Measurements from ENCODE around the gene COL6A6.
"Not testable (repeated sequence)": the region's sequence is repeated elsewhere in the genome, so short reads cannot be mapped to it uniquely, and the experiment has no call there.

Gene COL6A6

DNA sequence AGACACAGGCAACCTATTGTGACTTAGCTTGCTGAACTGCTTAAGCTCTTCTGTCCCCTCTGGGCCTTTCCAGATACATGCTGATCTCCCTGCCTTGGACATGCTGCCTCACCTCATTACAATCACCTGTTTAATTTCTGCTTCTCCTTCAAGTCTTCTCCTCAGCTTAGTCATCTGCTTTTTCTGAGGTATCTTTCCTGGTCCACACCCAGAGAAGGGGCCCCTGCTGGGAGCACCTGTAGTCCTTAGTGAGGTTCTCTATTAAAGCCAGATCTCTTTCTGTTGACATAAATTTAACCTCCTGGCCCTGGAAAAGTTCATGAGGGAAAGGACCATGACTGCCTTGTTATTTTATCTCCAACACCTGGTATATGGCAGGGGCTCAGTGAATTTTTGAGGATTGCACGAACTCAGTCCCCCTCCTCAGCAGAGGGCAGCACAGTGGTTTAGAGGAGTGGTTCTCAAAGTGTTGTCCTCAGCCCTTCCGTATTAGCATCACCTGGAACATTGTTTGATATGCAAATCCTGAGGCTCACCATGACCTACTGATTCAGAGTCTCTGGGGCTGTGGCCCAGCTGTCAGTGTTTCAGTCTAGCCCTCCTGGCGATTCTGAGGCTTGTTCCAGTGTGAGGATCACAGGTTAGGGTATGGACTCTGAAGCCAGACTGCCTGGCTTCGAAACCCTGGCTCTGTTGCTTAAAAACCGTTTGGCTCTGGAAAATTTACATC lies 12.7 kb downstream of the COL6A6 start:
- DNase-seq (ENCODE audit: low read depth in 2 of 2): no peak

DNA sequence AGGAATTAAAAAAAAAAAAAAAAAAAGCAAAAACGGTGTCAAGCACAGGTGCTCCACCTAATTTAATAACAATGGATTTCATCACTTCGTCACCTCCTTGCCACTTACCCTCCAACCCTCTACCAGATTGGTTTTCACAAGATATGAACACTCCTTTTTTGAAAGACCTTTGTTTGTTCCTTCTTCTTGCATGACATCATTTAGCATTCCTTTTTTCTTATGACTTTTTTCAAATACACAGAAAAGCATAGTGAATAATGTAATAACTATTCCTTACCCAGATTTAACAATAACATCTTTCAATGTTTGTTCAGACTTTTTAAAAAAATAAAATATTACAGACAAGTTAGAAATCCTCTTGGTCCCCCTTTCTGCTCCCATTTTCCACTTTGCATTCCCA lies 16.3 kb downstream of the COL6A6 start:
- DNase-seq (ENCODE audit: low read depth in 2 of 2): no peak

DNA sequence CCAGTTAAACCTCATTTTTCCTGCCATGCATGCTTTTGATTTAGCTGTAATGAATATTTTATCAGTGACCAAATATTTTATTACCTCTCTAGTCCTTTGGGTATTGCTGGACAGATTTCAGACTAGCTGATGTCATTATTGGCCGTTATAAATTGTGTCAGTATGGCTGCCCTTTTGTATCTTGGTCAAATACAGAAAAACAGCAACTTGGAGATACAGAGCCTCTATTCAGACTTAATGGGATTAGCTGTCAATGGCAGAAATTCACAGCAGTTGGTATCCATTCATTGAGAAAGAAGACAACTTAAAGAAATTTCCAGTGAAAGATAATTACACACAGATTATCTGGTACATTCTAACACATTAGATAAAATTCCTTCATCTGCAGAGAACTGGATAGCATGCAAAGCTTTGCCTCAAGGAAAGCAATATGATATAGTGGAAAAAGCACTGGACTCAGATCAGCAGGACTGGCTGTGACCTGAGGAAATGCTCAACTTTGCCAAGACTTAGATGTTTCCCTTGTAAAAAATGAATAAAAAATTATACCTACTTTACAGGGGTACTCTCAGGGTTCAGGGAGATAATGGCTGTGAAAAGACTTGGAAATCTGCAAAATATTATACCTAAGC lies 20.8 kb downstream of the COL6A6 start:
- no peak for DNase-seq (ENCODE audit: low read depth in 2 of 2)

DNA sequence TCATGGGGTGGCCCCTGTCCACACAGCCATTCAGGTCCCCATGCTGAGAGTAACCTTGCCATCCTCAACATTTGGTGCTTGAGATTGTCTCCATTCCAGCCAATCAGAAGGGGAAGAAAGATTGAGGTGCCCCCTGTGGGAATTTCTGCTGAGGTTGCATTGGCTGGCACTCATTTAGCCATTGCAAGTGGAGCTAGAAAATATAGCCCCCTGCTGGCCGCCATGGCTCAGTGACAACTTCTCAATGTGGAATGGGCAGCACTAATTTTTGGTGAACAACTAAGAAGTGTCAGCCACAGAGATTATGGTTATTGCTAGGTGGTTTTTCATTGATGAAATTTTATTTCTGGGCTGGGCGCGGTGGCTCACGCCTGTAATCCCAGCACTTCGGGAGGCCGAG lies 22.0 kb downstream of the COL6A6 start:
- no peak for DNase-seq (ENCODE audit: low read depth in 2 of 2)

DNA sequence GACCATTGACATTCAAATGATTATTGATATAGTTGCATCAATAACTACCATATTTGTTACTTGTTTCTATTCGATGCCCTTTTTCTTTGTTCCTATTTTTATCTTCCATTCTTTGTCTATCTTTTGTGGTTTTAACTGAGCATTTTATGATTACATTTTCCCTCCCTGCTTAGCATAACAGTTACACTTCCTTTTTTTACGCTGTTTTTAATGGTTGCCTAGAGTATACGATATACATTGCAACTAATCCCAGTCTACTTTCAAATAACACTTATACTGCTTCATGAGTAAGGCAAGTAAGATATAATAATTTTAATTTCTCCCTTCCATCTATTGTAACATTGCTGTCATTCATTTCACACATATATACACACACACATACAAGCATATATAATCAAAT lies 26.3 kb downstream of the COL6A6 start:
- DNase-seq (ENCODE audit: low read depth in 2 of 2): no peak

DNA sequence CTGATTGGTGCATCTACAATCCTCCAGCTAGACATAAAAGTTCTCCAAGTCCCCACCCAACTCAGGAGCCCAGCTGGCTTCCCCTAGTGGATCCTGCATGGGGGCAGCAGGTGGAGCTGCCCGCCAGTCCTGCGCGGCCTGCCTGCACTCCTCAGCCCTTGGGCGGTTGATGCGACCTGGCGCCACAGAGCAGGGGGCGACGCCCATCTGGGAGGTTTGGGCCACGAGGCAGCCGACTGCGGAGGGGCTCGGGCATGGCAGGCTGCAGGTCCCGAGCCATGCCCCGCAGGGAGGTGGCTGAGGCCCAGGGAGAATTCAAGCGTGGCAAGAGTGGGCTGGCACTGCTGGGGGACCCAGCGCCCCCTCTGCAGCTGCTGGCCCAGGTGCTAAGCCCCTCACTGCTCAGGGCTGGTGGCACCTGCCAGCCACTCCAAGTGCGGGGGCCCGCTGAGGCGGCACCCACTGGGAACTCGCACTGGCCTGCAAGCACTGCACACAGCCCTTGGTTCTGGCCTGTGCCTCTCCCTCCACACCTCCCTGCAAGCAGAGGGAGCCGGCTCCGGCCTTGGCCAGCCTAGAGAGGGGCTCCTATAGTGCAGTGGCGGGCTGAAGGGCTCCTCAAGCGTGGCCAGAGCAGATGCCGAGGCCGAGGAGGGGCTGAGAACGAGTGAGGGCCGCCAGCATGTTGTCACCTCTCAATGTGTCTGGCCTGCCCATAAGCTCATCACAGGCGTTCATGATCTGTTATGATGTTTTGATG lies 30.1 kb downstream of the COL6A6 start:
- no peak for DNase-seq (ENCODE audit: low read depth in 2 of 2)

DNA sequence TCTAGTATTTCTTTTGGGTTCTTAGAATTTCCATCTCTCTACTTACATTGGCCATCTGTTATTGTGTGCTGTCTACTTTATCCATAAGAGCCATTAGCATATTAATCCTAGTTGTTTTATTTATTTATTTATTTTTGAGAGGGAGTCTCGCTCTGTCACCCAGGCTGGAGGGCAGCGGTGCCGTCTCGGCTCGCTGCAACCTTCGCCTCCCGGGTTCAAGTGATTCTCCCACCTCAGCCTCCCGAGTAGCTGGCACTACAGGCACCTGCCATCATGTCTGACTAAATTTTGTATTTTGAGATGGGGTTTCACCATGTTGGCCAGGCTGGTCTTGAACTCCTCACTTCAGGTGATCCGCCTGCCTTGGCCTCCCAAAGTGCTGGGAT lies 30.7 kb downstream of the COL6A6 start:
- not testable (repeated sequence) for DNase-seq (ENCODE audit: low read depth in 2 of 2)

DNA sequence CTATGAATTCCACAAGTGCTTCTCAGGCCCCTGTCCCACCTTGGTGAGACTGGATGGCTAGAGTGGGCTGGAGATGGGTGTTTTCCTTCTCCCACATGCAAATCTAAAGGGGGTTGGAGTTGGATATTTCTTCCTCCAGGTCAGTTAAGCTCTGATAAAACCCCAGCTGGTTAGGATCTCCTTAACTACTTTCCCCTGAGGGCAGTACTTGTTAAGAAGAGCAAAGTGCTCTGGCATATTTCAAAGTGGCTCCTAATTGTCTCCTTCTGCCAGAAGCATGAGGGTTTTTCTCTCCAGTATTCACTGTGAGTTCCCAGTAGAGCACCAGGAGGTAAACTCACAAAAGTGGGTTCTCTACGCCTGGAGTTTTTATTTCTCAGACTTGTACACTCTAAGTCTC lies 31.4 kb downstream of the COL6A6 start:
- no peak for DNase-seq (ENCODE audit: low read depth in 2 of 2)

DNA sequence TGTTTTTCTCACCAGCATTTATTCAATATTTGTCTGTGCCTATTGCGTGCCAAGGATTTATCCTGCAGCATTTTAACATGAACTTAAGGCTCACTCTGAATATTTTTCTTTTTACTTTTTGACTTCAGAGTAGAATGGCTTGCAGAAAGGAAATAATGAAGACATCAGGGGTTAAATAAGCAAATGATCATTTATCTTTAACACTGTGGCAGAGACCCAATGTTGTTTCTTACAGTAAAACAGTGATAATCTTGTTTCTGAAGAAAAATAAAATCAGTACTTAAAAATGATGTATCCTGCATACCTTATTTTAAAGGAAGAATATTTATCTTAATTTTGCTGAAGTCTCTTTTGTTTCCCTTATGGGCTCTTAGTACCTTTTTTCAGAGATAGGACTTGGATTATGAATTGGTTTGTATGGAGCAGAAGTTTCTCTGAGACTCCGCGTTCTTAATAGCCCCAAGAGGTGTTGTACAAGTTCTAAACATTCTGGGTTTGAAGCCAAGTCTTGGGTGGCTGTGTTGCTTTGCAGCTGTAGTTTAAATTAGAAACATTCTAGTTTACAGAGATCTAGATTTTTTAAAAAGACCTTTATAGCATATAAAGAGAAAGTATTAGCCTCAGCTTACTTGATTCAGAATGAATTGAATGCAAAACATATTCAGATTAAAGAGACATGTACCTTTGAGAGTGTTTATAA lies 40.5 kb downstream of the COL6A6 start:
- DNase-seq (ENCODE audit: low read depth in 2 of 2): no peak

DNA sequence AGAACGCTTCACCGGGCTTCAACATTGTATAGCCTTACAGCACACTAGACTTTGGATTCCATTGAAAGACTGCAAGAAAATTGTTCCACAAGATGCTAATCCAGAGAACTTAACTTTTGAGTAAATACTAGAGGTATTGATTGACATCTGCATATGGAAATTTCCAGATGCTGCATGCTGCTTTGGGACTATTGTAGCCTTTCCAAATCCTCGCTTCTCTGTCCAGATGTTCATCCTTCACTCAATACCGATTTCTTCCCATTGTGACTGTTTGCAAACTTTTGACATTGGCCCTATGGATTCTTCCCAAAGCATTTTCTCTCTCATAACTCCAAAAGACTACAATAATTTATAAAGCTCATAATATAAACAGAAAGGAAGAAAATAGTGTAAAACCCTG lies 41.4 kb downstream of the COL6A6 start:
- no peak for DNase-seq (ENCODE audit: low read depth in 2 of 2)

DNA sequence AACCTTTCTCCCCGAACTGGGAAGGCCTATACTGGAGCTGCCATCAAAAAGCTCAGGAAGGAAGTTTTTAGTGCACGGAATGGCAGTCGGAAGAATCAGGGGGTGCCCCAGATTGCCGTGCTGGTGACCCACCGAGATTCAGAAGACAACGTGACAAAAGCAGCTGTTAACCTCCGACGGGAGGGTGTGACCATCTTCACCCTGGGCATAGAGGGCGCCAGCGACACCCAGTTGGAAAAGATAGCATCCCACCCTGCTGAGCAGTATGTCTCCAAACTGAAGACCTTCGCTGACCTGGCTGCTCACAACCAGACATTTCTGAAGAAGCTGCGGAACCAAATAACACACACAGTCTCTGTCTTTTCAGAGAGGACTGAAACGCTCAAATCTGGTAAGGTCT lies 48.2 kb downstream of the COL6A6 start:
- no peak for DNase-seq (ENCODE audit: low read depth in 2 of 2)
